Measurements from ENCODE around the gene DUSP9.

DNA sequence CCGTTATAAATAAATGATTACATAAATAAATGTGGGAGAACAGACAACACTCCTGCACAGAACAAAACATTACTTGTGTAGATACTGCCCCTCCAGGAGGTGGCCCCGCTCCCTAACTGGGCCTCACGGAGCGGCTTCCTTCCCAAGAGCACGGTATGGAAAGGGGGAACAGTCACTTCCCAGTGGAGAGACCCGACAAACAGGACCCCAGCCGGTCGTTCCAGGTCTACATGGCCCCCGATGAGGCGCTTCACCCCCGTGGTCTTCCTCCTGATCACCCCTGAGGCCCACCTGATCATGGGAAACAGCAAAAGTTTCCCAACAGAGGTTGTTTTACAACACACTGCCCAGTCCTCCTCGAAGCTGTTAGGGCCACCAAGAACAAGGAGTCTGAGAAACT, 34.2 kb downstream of the DUSP9 start:
- TF ChIP-seq, protein P1, sequence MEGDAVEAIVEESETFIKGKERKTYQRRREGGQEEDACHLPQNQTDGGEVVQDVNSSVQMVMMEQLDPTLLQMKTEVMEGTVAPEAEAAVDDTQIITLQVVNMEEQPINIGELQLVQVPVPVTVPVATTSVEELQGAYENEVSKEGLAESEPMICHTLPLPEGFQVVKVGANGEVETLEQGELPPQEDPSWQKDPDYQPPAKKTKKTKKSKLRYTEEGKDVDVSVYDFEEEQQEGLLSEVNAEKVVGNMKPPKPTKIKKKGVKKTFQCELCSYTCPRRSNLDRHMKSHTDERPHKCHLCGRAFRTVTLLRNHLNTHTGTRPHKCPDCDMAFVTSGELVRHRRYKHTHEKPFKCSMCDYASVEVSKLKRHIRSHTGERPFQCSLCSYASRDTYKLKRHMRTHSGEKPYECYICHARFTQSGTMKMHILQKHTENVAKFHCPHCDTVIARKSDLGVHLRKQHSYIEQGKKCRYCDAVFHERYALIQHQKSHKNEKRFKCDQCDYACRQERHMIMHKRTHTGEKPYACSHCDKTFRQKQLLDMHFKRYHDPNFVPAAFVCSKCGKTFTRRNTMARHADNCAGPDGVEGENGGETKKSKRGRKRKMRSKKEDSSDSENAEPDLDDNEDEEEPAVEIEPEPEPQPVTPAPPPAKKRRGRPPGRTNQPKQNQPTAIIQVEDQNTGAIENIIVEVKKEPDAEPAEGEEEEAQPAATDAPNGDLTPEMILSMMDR (IDR thresholded peaks at IDR 0.05): no peak
- no peak for TF ChIP-seq POLR2AphosphoS5 (IDR thresholded peaks at IDR 0.05; ENCODE audit: insufficient read depth in 1 of 2, low read depth in 1 of 2)
